Frontal cortex (tissue), 4 donors: ENCODE measurements around the gene PTPRT. TPM values are rescaled to one million over a fixed set of nuclear protein-coding genes. Genes with fewer than 3 reads are reported as not detected.

Experiments used
- DNase-seq, 2 donors: peaks; one replicate each; pipeline ENCODE4 v3.0.0; 2012; ENCODE audit warnings: low spot score in 2 of 2
- FAIRE-seq: peaks from 2 replicates; lab custom pipeline; 2012; peaks lifted over from hg19 to GRCh38; lab: Jason Lieb, UNC
- total RNA-seq: library from RNA; depleted of rRNA; stranded (reverse); fragments of >200 nt; gene quantifications from one replicate; pipeline ENCODE4 v1.2.3, GENCODE V29; 2014
- donor health status: control.
- donor health status: control.
- donor health status: control.

PTPRT gene
- total RNA-seq, 1 donor from 2014 or later, result 26.9 TPM

GRCh38 chr20:42754706-42755105, 435.0 kb downstream of the PTPRT start:
- FAIRE-seq, result no peak
- DNase-seq, result no peak

GRCh38 chr20:42752620-42753019, 437.1 kb downstream of the PTPRT start:
- no peak for DNase-seq
- FAIRE-seq, result no peak

- no peak for DNase-seq
- no peak for FAIRE-seq
These were observed 440.1 kb downstream of the PTPRT start for GRCh38 chr20:42749556-42749955.

DNA sequence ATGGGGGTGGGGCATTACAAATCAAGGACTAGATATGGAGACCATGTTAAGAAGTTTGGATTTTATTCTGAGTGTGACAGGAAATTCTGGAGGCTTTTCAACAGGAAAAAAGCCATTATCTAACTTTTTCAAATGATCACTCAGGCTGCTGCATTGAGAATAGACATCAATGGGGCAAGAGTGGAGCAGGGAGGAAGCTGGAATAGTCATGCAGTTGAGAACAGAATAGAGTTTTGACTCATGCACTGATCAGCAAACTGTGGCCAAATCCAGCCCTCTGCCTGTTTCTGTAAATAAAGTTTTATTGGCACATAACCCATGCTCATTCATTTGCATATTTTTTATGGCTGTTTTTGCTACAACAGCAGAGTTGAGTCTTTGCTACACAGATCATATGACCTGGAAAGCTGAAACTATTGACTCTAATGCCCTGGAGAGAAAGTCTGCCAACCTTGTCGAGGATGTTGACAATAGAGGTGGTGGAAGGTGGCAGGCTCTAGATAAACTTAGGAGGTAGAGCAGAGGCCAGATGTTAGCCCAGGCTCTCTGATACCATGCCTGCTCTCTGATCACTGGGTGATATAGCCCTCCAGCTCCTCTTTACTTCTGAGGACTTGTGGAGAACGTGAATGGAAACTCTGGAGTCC, 441.8 kb downstream of the PTPRT start:
- DNase-seq (no peak), FAIRE-seq (no peak)

- FAIRE-seq (no peak), DNase-seq (no peak)
These were observed 444.8 kb downstream of the PTPRT start for GRCh38 chr20:42744756-42745465.

GRCh38 chr20:42742926-42743325, 446.8 kb downstream of the PTPRT start:
- FAIRE-seq, result no peak
- DNase-seq, result no peak

DNA sequence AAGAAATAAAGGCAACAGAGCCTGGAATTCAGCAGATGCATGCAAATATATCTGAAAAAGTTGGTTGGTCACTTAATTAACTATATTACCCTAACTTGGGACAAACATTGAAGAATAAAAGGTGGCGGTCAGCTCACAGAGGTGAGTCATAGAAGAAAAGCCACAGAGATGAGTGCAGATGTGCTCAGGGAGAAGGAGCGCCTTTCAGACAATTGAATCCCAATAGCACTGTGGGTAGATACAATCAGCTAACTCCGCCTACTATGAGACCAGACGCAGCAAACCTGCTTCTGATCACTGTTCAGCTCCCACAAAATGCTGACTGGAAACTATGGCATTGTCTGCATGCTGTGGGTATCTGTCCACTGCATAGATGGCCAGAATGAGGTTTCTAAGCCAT, 447.8 kb downstream of the PTPRT start:
- DNase-seq, result no peak
- FAIRE-seq, result no peak

DNA sequence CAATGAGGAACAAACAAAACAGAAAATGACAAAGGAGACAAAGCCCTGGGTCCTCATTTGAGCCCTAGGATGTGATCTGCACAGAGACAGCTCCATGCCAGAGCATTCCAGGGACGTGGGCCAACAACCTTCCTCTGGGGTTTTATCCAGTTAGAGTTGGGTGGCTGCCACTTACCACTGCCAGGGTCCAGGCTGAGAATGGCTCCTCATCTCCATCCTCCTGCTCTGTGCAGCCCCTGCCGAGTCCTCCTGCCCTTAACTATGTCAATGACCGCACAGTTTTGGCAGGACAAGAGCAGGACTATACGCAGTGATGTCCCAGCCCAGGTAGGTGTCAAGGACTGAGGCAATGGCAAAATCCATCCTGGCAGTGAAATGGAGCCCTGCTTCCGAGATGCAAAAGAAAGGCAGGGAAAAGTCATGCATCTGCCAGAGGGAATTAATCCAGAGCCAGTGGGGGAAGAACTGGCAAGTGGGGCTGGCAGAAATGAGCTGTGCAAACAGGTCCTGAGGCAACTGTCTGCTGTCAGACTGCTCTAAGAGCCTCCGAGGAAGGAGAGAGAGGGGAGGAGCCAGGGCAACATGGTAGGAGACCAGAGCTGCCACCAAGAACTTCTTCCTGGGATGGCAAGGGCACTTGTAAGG, 449.4 kb downstream of the PTPRT start:
- FAIRE-seq (no peak), DNase-seq (no peak)

DNA sequence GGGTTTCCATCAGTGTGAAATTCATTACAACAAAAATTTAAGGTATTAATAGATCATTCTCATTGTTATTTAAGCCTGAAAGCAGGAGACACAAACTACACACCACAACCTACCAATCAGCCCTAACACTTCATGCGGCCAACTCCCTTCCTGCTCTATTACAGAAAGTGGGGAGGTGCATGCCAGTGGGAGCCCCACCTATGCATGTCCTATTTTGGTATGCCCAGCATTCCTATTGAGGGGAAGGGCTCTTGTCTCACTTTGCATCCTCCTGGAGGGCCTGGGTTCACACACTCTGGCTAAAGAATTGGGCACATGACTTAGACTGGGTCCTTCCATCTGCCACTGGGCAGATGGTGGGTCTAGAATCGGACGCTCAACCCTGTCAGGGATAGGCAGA, 450.0 kb downstream of the PTPRT start:
- DNase-seq, result no peak
- FAIRE-seq, result no peak

GRCh38 chr20:42735539-42735938, 454.2 kb downstream of the PTPRT start:
- FAIRE-seq (no peak), DNase-seq (no peak)

GRCh38 chr20:42734660-42735368, 454.9 kb downstream of the PTPRT start:
- FAIRE-seq (no peak), DNase-seq (no peak)

GRCh38 chr20:42721923-42722322, 467.8 kb downstream of the PTPRT start:
- FAIRE-seq (no peak), DNase-seq (no peak)

GRCh38 chr20:42714298-42715141, 475.2 kb downstream of the PTPRT start:
- DNase-seq (no peak), FAIRE-seq (no peak)

DNA sequence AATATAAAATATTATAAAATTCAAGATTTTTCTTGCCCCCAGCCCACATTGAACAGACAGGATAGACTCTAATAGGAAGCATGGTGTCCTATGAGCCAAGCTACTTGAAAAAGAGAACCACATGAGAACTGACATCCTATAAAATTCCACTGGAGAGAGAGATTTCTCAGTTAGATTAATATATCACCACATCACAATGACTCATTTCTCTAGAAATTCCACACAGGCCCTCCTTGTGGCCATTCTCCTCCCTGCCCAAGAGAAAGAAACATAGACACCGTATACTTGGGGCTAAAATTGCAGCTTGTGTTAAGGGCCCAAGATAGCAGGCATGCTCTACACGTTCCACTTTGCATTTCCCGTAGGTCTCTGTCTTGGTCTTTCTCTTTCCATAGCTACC, 481.4 kb downstream of the PTPRT start:
- DNase-seq (no peak), FAIRE-seq (no peak)

- DNase-seq (no peak), FAIRE-seq (no peak)
These were observed 482.9 kb downstream of the PTPRT start for GRCh38 chr20:42706759-42707158.

GRCh38 chr20:42705550-42705949, 484.2 kb downstream of the PTPRT start:
- DNase-seq (no peak), FAIRE-seq (no peak)

GRCh38 chr20:42703744-42704143, 486.0 kb downstream of the PTPRT start:
- DNase-seq (no peak), FAIRE-seq (no peak)

DNA sequence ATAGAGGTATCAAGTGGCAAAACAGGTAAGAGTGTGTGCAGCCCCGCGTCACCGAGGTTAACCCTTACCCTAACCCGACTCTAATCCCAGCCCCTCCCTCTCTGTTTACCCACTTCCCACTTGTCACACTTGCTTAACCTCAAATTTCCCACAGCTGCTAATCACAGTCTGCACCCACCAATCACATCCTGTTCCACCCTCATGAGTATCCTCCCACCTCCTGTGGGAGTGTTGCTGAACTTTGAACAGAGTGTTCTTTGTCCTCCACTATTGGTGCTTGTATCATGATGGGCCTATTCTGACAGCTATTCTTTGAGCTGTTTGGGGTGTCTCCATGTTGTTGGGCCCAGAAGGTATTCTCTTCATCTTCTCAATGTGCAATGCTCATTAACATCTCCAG, 487.8 kb downstream of the PTPRT start:
- no peak for DNase-seq

GRCh38 chr20:42700372-42700771, 489.3 kb downstream of the PTPRT start:
- no peak for DNase-seq
- FAIRE-seq, result no peak

More for the DNA sequence above, 487.8 kb downstream of the PTPRT start:
- no peak for FAIRE-seq

- no peak for FAIRE-seq
- DNase-seq, result no peak
These were observed 491.7 kb downstream of the PTPRT start for GRCh38 chr20:42697962-42698361.
